ENCODE data around the gene NELFCD. TPM values are rescaled to one million over a fixed set of nuclear protein-coding genes. Genes with fewer than 3 reads are reported as not detected.

Gene NELFCD
- total RNA-seq, 2 donors from 2014 or later: 25.9 to 28.2 TPM

DNA sequence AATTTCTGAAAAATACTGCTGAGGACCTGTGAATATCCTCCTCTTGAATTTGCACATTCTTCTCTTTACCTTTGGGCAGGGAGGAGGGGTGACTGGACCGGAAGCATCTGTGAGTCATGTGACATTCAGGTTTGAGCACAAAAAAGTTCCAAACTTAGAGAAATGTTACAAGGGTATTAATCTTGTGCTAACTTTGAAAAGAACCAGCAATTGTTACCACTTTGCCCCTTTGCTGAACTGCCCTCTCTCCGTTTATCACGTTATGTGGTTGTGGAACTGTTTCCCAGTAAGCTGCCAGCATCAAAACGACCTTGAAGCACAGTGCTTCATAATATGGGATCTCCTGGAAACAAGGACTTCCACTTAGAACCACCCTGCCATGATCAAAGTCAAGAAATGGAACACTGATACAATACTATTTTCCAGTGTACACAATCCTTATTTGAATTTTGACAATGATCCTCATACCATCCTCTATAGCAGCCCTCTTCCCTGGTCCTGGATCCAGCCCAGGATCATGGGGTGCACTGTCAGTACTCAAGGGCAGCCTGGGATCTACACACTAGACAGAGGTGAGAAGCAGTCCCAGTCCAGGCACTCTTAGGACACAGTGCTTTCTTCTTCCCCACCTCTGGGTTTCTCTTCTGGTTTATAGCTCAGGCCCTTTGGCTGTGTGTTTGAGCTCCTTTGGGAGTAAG lies 35.9 kb downstream of the NELFCD start:
- DNase-seq (ENCODE audit: low spot score): no peak
- intact Hi-C loops (cut with DNase I): no loop called here

DNA sequence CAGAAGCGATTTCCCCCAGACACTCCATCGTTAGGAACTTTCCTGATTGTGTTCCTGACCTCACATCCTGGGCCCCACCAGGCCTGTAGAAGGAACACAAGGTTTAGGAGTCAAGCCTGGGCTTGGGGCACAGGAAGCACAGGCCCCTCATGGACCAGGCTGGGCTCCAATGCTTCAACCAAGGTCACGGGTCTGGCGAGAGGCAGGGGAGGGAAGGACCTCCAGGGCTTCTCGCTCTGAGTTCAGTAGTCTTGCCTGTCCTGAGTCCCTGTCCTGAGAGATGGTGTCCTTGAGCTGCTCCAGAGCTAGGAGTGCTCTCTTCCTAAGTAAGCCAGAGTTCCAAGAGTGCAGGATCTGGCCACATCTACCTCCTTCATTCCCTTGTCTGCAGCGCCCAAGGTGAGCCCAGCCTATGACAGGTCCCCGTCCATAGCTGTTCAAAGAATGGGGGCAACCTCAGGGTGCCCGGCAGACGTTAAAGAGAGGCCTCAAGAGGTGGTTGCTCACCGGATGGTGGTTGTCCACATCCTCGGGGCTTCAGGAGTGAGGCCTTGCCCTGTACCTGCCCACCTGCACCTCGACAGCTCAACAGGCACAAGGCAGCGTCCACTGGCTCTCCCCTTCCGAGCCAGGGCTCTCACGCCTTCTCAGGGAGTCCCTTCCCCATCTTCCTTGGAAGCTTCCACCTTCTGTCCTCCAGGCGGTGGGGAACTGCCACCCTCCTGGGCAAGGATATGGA lies 36.6 kb downstream of the NELFCD start:
- DNase-seq (ENCODE audit: low spot score): peak; percentile 53
- intact Hi-C loops (cut with DNase I): no loop called here

DNA sequence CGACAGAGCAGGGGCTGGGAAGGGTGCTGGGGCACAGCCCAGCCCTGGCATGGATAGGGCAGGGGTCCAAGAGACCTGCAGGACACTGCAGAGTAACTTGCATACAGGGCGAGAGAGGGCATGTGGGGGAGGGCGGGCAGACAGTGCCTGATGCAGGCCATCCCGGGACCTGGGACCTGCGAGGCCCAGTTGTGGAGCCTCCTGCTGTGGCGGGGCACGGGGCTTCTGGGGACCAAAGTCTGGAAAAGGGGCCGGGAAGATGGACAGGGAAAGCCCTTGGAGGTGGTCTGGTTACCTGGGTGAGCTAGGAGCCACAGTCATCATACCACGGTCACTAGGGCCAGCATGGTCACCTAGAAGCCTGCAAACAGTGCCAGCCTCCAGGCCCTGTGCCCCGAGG lies 37.8 kb downstream of the NELFCD start:
- peak; percentile 62 for DNase-seq (ENCODE audit: low spot score)
- intact Hi-C loops (cut with DNase I): no loop called here

DNA sequence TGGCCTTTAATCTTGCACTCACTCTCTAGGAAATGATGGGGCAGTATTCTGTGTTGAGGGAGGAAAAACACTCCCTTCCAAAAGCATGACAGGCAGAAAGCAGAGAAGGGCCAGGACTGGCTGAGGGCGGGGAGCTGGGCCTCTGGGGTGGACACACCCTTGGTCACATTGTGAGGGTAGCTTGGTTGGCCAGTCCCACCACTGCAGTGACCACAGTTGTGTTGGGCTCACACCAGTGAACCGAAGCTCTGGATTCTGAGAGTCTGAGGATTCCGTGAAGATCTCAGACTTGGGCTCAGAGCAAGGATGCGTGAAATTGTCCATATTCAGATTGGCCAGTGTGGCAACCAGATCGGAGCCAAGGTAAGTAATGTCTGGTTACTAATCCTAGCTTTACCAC lies 38.2 kb downstream of the NELFCD start, which contains the start of gene TUBB1:
Gene TUBB1, plus strand, starts transcription at position 213 of the 400 bp plus-strand sequence. Its CDS starts 94 bp downstream, at position 307.
- intact Hi-C loops (cut with DNase I): no loop called here

DNA sequence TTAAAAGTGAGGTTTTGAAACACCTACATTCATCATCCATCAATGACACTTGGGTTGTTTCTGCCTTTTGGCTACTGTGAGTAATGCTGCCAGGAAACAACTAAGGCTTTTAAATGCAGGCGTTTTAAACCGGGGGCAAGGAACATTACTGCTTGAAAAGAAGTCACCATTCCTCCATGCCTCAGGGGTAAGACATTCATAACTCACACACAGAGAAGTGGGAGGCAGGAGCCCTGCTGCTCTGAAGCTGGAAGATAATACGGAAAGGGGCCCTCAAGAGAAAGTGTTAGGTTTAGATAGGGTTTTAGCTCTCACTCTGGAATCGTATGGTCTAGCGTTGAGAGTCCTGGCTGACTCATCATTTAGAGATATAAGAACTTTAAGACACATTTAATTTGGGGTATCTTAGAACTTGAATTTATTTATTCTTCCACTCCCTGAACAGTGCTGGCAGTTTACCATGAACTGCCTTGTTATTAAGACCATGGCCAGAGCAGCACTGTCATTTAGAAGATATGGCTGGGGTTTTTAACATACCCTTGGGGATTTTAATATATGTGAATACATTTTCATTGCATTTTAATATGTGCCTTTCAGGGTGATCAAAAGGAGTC lies 40.0 kb downstream of the NELFCD start:
- no peak for DNase-seq (ENCODE audit: low spot score)
- intact Hi-C loops (cut with DNase I): no loop called here

More for the DNA sequence above, 38.2 kb downstream of the NELFCD start, which contains the start of gene TUBB1:
- DNase-seq (ENCODE audit: low spot score): no peak

DNA sequence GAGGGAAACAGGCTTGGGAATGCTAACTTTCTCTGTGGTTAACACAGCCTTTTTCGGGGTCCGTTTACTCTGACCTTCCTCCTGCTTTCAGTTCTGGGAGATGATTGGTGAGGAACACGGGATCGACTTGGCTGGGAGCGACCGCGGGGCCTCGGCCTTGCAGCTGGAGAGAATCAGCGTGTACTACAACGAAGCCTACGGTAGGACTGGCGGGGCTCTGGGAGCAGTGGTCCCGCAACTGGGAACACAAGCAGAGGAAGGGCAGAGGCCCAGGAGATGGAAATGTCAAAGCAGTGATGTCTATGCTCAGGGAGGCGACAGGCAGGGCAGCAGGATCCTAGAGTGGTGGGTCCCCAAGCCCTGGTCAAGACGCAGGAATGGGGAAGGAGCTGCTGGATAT lies 41.7 kb downstream of the NELFCD start:
- intact Hi-C loops (cut with DNase I): no loop called here
- peak; percentile 54 for DNase-seq (ENCODE audit: low spot score)

DNA sequence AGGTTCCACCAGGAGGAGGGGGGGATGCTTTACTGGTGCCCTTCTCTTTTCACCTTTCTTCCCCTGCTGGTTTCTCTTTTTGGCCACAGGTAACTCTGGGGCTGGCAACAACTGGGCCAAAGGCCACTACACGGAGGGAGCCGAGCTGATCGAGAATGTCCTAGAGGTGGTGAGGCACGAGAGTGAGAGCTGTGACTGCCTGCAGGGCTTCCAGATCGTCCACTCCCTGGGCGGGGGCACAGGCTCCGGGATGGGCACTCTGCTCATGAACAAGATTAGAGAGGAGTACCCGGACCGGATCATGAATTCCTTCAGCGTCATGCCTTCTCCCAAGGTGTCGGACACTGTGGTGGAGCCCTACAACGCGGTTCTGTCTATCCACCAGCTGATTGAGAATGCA lies 42.6 kb downstream of the NELFCD start:
- DNase-seq (ENCODE audit: low spot score): no peak
- intact Hi-C loops (cut with DNase I): no loop called here

DNA sequence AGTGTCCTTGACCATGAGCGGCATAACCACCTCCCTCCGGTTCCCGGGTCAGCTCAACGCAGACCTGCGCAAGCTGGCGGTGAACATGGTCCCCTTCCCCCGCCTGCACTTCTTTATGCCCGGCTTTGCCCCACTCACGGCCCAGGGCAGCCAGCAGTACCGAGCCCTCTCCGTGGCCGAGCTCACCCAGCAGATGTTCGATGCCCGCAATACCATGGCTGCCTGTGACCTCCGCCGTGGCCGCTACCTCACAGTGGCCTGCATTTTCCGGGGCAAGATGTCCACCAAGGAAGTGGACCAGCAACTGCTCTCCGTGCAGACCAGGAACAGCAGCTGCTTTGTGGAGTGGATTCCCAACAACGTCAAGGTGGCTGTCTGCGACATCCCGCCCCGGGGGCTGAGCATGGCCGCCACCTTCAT lies 43.1 kb downstream of the NELFCD start:
- peak; percentile 73 for DNase-seq (ENCODE audit: low spot score)
- intact Hi-C loops (cut with DNase I): no loop called here

DNA sequence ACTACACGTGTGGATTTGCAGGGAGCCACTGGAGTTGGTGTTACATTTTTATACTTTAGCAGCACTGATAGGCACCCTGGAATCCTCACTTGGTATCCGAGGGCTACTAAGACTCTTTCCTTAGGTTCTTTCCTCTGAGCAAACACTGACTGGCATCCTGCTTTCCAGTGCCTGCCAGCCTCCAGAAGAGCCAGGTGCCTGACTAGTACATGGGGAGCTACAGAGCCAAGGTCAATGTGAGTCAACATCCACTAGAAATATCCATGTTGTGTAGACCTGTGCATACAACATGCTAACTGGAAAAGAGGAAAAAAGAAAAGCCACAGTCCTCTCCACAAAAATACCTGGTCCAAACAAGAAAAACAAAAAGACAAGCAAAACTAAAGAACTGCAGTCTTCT lies 44.0 kb downstream of the NELFCD start:
- no peak for DNase-seq (ENCODE audit: low spot score)
- intact Hi-C loops (cut with DNase I): no loop called here

DNA sequence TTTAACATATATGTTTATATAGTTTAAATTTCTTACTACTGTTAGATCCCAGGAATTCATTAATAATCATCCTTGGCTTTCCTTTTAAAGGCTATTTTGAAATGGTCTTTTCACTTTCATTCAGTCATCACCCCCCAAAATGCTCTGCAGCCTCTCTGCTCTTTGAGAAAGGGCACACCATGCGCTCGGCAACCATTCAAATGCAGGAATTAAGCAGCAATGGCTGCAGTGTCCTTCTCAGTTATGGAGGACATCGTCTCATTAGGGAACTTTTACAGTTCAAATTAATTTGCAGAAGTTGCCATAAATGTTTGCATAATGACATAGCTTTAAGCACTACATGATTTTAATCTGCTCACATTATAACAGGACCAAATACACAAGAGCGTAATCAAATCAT lies 44.5 kb downstream of the NELFCD start:
- intact Hi-C loops (cut with DNase I): no loop called here
- no peak for DNase-seq (ENCODE audit: low spot score)

DNA sequence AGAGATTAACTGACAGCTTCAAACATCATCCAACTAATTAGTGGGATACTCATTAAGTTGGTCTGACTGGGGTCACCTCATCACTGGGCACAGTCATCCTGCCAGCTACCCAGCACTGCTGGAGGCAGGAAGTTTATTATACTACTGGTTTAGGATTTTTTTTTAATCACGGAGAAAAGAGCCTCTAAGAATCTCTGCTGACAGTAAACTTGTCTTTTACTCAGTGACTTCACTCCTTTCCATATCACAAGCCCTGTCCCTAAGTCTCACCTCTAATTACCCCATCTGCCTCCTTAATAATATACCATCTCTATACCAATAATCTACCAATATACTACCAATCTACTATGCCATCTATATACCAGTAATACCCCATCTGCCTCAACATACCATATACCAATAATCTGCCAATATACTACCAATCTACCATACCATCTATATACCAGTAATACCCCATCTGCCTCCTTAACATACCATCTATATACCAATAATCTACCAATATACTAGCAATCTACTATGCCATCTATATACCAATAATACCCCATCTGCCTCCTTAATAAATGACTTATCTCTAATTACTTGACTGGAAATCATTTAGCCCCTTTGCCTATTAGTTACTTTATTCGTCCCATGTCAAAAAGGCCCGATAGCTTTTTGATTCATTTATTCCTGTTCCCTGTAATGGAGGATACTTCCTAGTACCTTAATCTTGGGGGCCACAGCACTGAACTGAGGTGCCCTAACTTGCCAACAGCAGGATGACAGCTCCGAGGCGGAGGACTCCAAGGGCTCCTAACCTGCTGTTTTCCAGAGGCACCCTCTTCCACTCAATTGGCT lies 46.1 kb downstream of the NELFCD start:
- no peak for DNase-seq (ENCODE audit: low spot score)
- intact Hi-C loops (cut with DNase I): no loop called here

DNA sequence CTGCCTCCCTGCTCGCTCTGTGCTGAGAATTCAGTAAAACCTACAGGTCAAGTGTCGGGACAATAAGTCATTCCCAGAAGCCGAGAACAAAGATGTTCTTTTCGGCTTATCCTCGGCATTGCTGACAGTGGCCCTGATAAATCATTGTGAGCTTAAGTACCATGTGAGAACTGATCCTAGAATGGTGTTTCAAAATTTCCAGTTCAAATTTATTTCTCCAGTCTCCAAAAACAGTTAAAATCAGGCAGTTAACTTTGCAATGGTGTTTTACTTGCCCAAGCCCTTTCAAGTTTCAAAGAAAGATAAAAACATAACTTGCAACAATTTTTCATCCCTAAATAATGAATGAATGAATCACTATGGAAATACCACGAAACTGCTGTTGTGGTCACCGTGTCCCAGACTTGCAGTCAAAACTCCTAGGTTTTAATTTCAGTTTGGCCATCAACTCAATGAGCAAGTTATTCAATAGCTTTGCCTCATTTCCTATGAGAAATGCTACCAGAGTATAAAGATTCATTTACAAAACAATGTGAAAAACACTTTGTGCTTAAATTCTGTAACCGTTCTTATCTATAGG lies 46.8 kb downstream of the NELFCD start:
- DNase-seq (ENCODE audit: low spot score): no peak
- intact Hi-C loops (cut with DNase I): no loop called here

DNA sequence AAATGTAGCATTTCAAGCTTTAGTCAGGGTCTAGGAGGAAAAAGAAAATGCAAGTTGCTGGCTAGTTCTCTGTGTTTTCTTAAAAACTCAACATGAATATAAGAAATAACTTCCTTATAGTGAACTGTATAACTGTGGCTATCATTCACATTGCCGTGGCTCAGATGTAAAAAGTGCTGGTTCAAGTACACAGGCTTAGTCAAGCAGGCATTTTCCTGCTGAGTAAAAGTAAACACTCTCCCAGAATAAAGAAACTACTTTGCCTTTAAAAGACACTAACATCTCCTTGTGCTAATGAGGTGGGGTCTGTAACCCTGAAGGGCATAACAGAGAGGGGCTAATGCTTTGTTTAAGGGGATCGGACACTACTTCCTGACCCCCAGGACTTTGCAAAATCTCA lies 47.8 kb downstream of the NELFCD start:
- DNase-seq (ENCODE audit: low spot score): no peak
- intact Hi-C loops (cut with DNase I): no loop called here

DNA sequence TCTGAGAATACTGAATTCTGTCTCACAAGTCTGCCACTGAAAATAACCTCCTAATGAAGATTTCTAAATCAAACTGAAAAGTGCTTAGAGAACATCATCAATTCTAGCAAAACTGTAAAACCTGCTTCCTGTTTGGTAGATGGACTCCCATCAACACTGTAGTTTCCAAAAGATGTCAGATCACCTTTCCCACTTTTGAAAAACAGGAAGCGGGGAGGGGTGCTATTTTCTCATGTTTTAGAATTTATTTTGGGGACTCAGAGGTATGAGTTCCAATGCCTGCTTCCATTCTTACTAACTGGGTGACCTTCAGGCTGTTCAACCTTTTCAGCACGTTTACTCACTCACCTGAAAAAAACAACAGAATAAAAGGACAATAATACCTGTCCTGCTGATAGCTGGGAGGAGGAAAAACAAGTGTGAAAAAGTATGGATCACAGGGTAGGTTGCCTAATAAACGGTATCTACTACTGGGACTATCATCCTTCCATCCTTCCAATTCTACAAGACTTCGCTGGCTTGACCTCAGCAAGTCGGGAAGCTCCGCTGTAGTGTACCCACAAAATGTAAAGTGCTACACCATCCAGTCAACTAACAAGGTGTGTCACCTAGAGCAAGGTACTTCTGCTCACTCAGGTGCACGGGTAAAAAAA lies 50.0 kb downstream of the NELFCD start:
- intact Hi-C loops (cut with DNase I): no loop called here
- no peak for DNase-seq (ENCODE audit: low spot score)

DNA sequence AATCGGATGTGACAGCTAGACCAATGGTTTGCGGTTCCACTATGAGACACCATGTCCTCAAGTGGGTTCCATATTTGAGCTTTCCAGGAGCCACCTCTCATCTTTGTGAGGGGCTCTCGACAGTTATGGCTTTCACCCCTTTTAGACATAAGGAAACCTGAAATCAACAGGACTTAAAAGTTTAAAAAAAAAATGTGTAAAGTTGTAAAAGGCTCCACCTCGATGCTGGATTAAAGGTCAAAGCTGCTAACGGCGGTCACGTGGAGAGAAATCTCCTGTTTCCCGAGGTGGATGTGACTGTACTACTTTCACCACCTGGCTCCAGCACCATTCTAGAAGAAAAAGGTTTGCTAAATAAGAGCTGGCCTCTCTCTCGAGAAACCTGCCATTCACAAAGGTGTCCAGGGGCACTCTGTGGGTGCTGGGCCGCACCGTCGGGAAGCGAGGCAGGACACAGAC lies 50.5 kb downstream of the NELFCD start:
- DNase-seq (ENCODE audit: low spot score): no peak
- intact Hi-C loops (cut with DNase I): no loop called here

DNA sequence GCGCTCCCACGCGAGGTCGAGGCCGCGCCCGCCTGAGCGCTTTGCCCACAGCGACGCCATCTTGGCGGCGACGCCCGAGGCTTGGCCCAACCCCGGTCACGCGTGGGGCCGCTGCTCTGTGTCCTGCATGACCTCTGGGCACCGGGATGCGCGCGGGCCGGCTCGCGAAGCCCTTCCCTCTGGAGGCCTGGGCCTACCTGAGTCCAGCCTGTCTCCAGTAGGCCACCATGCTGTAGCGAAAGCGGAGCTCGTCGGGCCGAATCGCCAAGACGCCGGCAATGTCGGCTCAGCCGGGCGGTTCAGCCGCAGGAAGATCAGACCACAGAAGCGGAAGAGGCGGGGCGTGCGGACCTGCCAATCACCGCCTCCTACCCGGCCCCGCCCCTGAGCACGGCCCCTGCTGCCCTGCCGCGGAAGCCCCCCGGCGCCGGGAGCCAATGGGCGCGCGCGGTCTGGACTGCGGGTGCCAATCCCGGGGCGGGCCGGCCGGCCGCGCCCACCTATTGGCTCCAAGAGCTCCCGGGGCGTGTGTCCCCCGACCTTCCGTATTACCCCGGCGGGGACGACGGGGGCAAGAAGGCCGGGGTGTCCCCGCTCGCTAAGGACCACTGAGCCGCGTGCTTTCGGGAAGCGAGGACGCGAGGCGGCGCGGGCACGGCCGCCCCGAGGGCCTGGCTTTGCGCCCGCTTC lies 51.1 kb downstream of the NELFCD start, which contains the start of gene ATP5F1E:
Gene ATP5F1E, minus strand, starts transcription at position 313 of the 690 bp plus-strand sequence. Its CDS starts 84 bp downstream, at position 229.
- DNase-seq (ENCODE audit: low spot score): peak; percentile 98
- intact Hi-C loops (cut with DNase I): no loop called here

DNA sequence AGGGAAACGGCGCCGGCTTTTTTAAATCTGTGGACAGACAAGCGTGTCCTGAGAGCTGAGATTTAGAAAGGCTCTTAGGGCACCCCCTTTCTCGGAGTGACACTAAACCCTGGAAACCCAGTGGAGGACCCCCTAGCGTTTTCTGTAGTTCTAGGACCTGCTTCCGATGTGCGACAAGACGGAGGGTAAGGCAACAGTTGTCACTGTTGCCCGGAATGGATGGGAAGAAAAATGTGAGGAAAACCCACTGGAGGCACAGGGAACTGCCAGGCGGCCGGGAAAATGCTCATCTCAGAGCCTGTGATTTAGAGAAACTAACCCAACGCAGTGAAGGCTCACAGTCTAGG lies 51.6 kb downstream of the NELFCD start:
- intact Hi-C loops (cut with DNase I): no loop called here
- no peak for DNase-seq (ENCODE audit: low spot score)

DNA sequence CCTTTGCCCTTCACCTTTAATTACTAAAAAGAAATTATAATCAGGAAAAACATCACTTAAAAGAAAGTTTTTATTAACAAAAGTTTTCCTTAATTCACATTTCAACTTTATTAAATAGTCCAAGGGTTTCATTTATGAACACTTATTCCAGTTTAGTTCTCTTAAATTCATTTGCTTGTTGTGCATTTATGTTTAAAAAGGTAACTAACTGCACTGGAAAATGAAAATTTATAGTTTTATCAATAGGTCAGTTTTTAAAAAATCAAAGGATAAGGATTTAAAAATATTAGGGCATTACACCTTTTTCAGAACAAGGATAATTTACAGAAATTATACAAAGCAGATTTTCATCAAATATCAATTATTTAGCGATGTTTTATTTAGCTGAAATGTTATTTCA lies 52.0 kb downstream of the NELFCD start:
- DNase-seq (ENCODE audit: low spot score): no peak
- intact Hi-C loops (cut with DNase I): no loop called here

All from posterior vena cava (tissue), 2 donors.